Activated CD8-positive, alpha-beta T cell treated with anti-CD3 and anti-CD28 coated beads for 36 hours (primary cell): ENCODE measurements around the gene LELP1. TPM values are rescaled to one million over a fixed set of nuclear protein-coding genes. Genes with fewer than 3 reads are reported as not detected.

ENCODE experiments used
- ATAC-seq: fragments of 200-7000 bp; cut with Tn5 transposase; one replicate; pipeline ENCODE4 v1.10.0; 2021; ENCODE audit warnings: mild to moderate bottlenecking, moderate library complexity
- CTCF ChIA-PET: fragments of 350-600 bp; sonication (Branson Sonifier 250); formaldehyde crosslinking; loops from one replicate; lab custom pipeline; 2021; ENCODE audit warnings: antibody characterized with exemption; lab: Charles Lee
- POLR2A ChIA-PET: fragments of 350-600 bp; sonication (Branson Sonifier 250); formaldehyde crosslinking; loops from one replicate; lab custom pipeline; 2021; ENCODE audit warnings: antibody characterized with exemption; lab: Charles Lee
- DNase-seq: peaks from one replicate; pipeline ENCODE4 v3.0.0-alpha.2; 2020
- H3K27ac Mint-ChIP-seq: one replicate; pipeline ENCODE4 v1.8.0; 2021; ENCODE audit warnings: mild to moderate bottlenecking, mixed read lengths
- H3K27me3 Mint-ChIP-seq: one replicate; pipeline ENCODE4 v1.8.0; 2021; ENCODE audit warnings: mixed read lengths
- H3K36me3 Mint-ChIP-seq: one replicate; pipeline ENCODE4 v1.8.0; 2021; ENCODE audit warnings: low read depth, mixed read lengths
- H3K4me1 Mint-ChIP-seq: one replicate; pipeline ENCODE4 v1.8.0; 2021; ENCODE audit warnings: low read depth, mixed read lengths
- H3K4me3 Mint-ChIP-seq: one replicate; pipeline ENCODE4 v1.8.0; 2021; ENCODE audit warnings: mild to moderate bottlenecking, moderate library complexity, mixed read lengths
- H3K9me3 Mint-ChIP-seq: one replicate; pipeline ENCODE4 v1.8.0; 2021; ENCODE audit warnings: mixed read lengths
- CTCF ChIP-seq: fragments of 200-600 bp; IDR thresholded peaks from one replicate; pipeline ENCODE4 v1.8.0; 2022; ENCODE audit warnings: antibody characterized with exemption, mild to moderate bottlenecking
- intact Hi-C: fragments of 100-400 bp; cut with micrococcal nuclease; formaldehyde crosslinking; loops from one replicate; pipeline ENCODE4 v1.10.0; 2022
- total RNA-seq, 2 experiments: library from RNA; stranded (reverse); gene quantifications; one replicate each; pipeline ENCODE4 v1.2.3, GENCODE V29; 2021

LELP1 gene
- total RNA-seq, 2 experiments from 2014 or later = not detected

- intact Hi-C loops = no loop called here
- no peak overlapping the region for H3K27ac Mint-ChIP-seq
- H3K4me1 Mint-ChIP-seq = no peaks in the 10 kb centered on the region
- H3K4me3 Mint-ChIP-seq = no peak overlapping the region
- H3K36me3 Mint-ChIP-seq = no peaks in the 10 kb centered on the region
- ATAC-seq = no peak
- peaks cover 26% of the 10 kb centered on the region for H3K27me3 Mint-ChIP-seq
- POLR2A ChIA-PET = no interaction called here
- H3K9me3 Mint-ChIP-seq = no peaks in the 10 kb centered on the region
- TF ChIP-seq CTCF = no peak
- CTCF ChIA-PET = interaction anchor here (1.0 kb wide), 1 partner anchor 25 kb away, joined by 3 read pairs; no protein-coding TSS in a partner anchor
- no peak for DNase-seq
These were observed 50.5 kb downstream of the LELP1 start for GRCh38 chr1:153253693-153254092.

Other genes starting within 250 kb of the LELP1 start
- not detected for gene SPRR4, start 232.8 kb upstream of the LELP1 start, total RNA-seq
- not detected for gene SPRR1A, start 219.3 kb upstream of the LELP1 start, total RNA-seq
- not detected for gene SPRR3, start 201.7 kb upstream of the LELP1 start, total RNA-seq
- not detected for gene SPRR1B, start 172.2 kb upstream of the LELP1 start, total RNA-seq
- gene SPRR2D, start 162.3 kb upstream of the LELP1 start, total RNA-seq = not detected
- gene SPRR2A, start 145.9 kb upstream of the LELP1 start, total RNA-seq = not detected
- not detected for gene SPRR2B, start 131.8 kb upstream of the LELP1 start, total RNA-seq
- gene SPRR2E, start 108.9 kb upstream of the LELP1 start, total RNA-seq = not detected
- gene SPRR2F, start 89.9 kb upstream of the LELP1 start, total RNA-seq = not detected
- not detected for gene SPRR2G, start 52.5 kb upstream of the LELP1 start, total RNA-seq
- gene PRR9, start 14.2 kb downstream of the LELP1 start, total RNA-seq = not detected
- not detected for gene LORICRIN, start 56.3 kb downstream of the LELP1 start, total RNA-seq
- not detected for gene PGLYRP3, start 109.5 kb downstream of the LELP1 start, total RNA-seq
- gene PGLYRP4, start 145.4 kb downstream of the LELP1 start, total RNA-seq = not detected
- gene S100A9, start 154.4 kb downstream of the LELP1 start, total RNA-seq = not detected
- not detected for gene S100A12, start 172.2 kb downstream of the LELP1 start, total RNA-seq
- gene S100A8, start 187.6 kb downstream of the LELP1 start, total RNA-seq = not detected
- not detected for gene S100A7A, start 213.1 kb downstream of the LELP1 start, total RNA-seq